GM23338 (cell line): ENCODE data around the gene SNRPB2. TPM values are rescaled to one million over a fixed set of nuclear protein-coding genes. Genes with fewer than 3 reads are reported as not detected.

Experiments
- ATAC-seq: fragments of 200-7000 bp; cut with Tn5 transposase; 3 replicates; pipeline ENCODE4 v1.9.1; 2020
- DNase-seq: peaks from one replicate; pipeline ENCODE4 v3.0.0-alpha.2; 2015; ENCODE audit warnings: low spot score
- H2AFZ ChIP-seq: fragments of 200-600 bp; sonication (generic); 2 replicates; pipeline ENCODE4 v1.8.0; 2016; ENCODE audit warnings: antibody characterized with exemption, mild to moderate bottlenecking, moderate library complexity
- H3F3A ChIP-seq: fragments of 200-600 bp; sonication (generic); replicated peaks from 2 replicates; pipeline ENCODE4 v1.8.0; 2017; ENCODE audit warnings: antibody characterized with exemption, mixed run types, low read depth
- H3K27ac ChIP-seq: fragments of 200-600 bp; sonication (generic); 2 replicates; pipeline ENCODE4 v1.6.1; 2016; ENCODE audit warnings: low read depth
- H3K27me3 ChIP-seq: fragments of 200-600 bp; sonication (generic); 2 replicates; pipeline ENCODE4 v1.8.0; 2016; ENCODE audit warnings: mild to moderate bottlenecking, mixed run types, moderate library complexity; ENCODE audit not compliant: insufficient read depth
- H3K36me3 ChIP-seq: fragments of 200-600 bp; sonication (generic); 2 replicates; pipeline ENCODE4 v1.8.0; 2016; ENCODE audit warnings: mild to moderate bottlenecking; ENCODE audit not compliant: insufficient read depth
- H3K4me1 ChIP-seq: fragments of 200-600 bp; sonication (generic); 2 replicates; pipeline ENCODE4 v1.8.0; 2016; ENCODE audit warnings: mild to moderate bottlenecking, moderate library complexity; ENCODE audit not compliant: insufficient read depth
- H3K4me2 ChIP-seq: fragments of 200-600 bp; sonication (generic); 2 replicates; pipeline ENCODE4 v1.7.1; 2017; ENCODE audit warnings: mixed run types
- H3K4me3 ChIP-seq: fragments of 200-600 bp; sonication (generic); 2 replicates; pipeline ENCODE4 v1.6.1; 2016; ENCODE audit warnings: mixed run types
- H3K79me2 ChIP-seq: fragments of 200-600 bp; sonication (generic); replicated peaks from 2 replicates; pipeline ENCODE4 v1.8.0; 2017; ENCODE audit warnings: mild to moderate bottlenecking; ENCODE audit not compliant: insufficient read depth
- H3K9me2 ChIP-seq: fragments of 200-600 bp; sonication (generic); 2 replicates; pipeline ENCODE4 v1.8.0; 2017; ENCODE audit not compliant: insufficient read depth
- H4K20me1 ChIP-seq: fragments of 200-600 bp; sonication (generic); replicated peaks from 2 replicates; pipeline ENCODE4 v1.8.0; 2017; ENCODE audit warnings: mild to moderate bottlenecking; ENCODE audit not compliant: insufficient read depth
- H3K27ac Mint-ChIP-seq: 2 replicates; pipeline ENCODE4 v1.8.0; 2020; ENCODE audit warnings: inconsistent platforms, mild to moderate bottlenecking, moderate library complexity, mixed read lengths
- H3K27me3 Mint-ChIP-seq: 3 replicates; pipeline ENCODE4 v1.8.0; 2022; ENCODE audit warnings: low read depth, mild to moderate bottlenecking, moderate library complexity, mixed read lengths, inconsistent platforms; ENCODE audit not compliant: insufficient read depth, poor library complexity
- H3K36me3 Mint-ChIP-seq: 3 replicates; pipeline ENCODE4 v1.8.0; 2021; ENCODE audit warnings: low read depth, mild to moderate bottlenecking, inconsistent platforms, moderate library complexity, mixed read lengths
- H3K4me1 Mint-ChIP-seq: 3 replicates; pipeline ENCODE4 v1.8.0; 2020; ENCODE audit warnings: mild to moderate bottlenecking, inconsistent platforms, mixed read lengths
- H3K4me3 Mint-ChIP-seq: 3 replicates; pipeline ENCODE4 v1.8.0; 2021; ENCODE audit warnings: moderate library complexity, mild to moderate bottlenecking, inconsistent platforms, mixed read lengths
- H3K9me3 Mint-ChIP-seq: 3 replicates; pipeline ENCODE4 v1.8.0; 2020; ENCODE audit warnings: moderate library complexity, mild to moderate bottlenecking, inconsistent platforms, mixed read lengths
- CREB1 ChIP-seq: fragments of 250-450 bp; sonication (Bioruptor Pico); IDR thresholded peaks from 2 replicates; pipeline ENCODE4 v1.5.0; 2020; ENCODE audit warnings: low read depth, mild to moderate bottlenecking, moderate library complexity
- ETS1 ChIP-seq: IDR thresholded peaks from 2 replicates; pipeline ENCODE4 v1.6.1; 2016; ENCODE audit warnings: antibody characterized with exemption
- EZH2 ChIP-seq: fragments of 200-600 bp; sonication (generic); IDR thresholded peaks from one replicate; pipeline ENCODE4 v1.8.0; 2017; ENCODE audit warnings: antibody characterized with exemption, mild to moderate bottlenecking, low read depth; ENCODE audit not compliant: unreplicated experiment
- EZH2phosphoT487 ChIP-seq: fragments of 200-600 bp; sonication (generic); IDR thresholded peaks from one replicate; pipeline ENCODE4 v1.8.1; 2018; ENCODE audit warnings: antibody characterized with exemption; ENCODE audit not compliant: unreplicated experiment
- JUNB ChIP-seq: IDR thresholded peaks from one replicate; pipeline ENCODE4 v1.6.1; 2016; ENCODE audit warnings: antibody characterized with exemption; ENCODE audit not compliant: unreplicated experiment
- POLR2AphosphoS5 ChIP-seq: IDR thresholded peaks from 2 replicates; pipeline ENCODE4 v1.6.1; 2016; ENCODE audit warnings: antibody characterized with exemption, low read depth
- REST ChIP-seq: IDR thresholded peaks from one replicate; pipeline ENCODE4 v1.6.1; 2018; ENCODE audit warnings: antibody characterized with exemption; ENCODE audit not compliant: unreplicated experiment
- STAT1 ChIP-seq: IDR thresholded peaks from one replicate; pipeline ENCODE4 v1.6.1; 2016; ENCODE audit warnings: antibody characterized with exemption; ENCODE audit not compliant: unreplicated experiment
- ZNF114 ChIP-seq: fragments of 250-450 bp; sonication (Bioruptor Pico); IDR thresholded peaks from 2 replicates; pipeline ENCODE4 v1.5.0; 2020; ENCODE audit warnings: mild to moderate bottlenecking, moderate library complexity
- ZNF331 ChIP-seq: fragments of 250-450 bp; sonication (Bioruptor Pico); IDR thresholded peaks from 2 replicates; pipeline ENCODE4 v1.5.0; 2020; ENCODE audit warnings: low read depth, mild to moderate bottlenecking, moderate library complexity
- long read RNA-seq: library from polyadenylated mRNA; unstranded; transcript quantifications from one replicate; pipeline ENCODE4 v2.0.0, GENCODE V29; 2020; ENCODE audit not compliant: unreplicated experiment
- polyA plus RNA-seq: library from polyadenylated mRNA; unstranded; fragments of >200 nt; fragmentation: Nextera tagmentation; extraction: Ambion mirVana; gene quantifications from 2 replicates; pipeline ENCODE4 v1.2.1, GENCODE V29; 2016
- total RNA-seq: library from RNA; depleted of rRNA; stranded (reverse); fragments of >200 nt; shearing (Covaris generic); gene quantifications from 2 replicates; pipeline ENCODE4 v1.2.3, GENCODE V29; 2014; rRNA removed
- TF ChIP-seq, protein P1 (sequence below): fragments of 250-450 bp; sonication (Bioruptor Pico); IDR thresholded peaks from 2 replicates; pipeline ENCODE4 v1.5.0; 2020; ENCODE audit warnings: mild to moderate bottlenecking, moderate library complexity
- TF ChIP-seq, protein P2 (sequence below), 2 experiments: fragments of 200-600 bp in 1 of 2; sonication (generic) in 1 of 2; conservative IDR thresholded peaks; 2 replicates each; pipeline versions ENCODE4 v1.5.1 to v1.6.1; 2016 to 2017; ENCODE audit warnings: antibody characterized with exemption in 2 of 2, low read depth in 2 of 2, mild to moderate bottlenecking in 2 of 2, moderate library complexity in 1 of 2

The SNRPB2 gene
- total RNA-seq (91.9 and 94.9 TPM in 2 replicates), polyA plus RNA-seq (377 and 387 TPM in 2 replicates)
- long read RNA-seq, transcript SNRPB2-202 (7 exons, 1,588 nt) = major isoform, 9 of 69 reads
- long read RNA-seq, partial matches to known transcripts = 57 of 69 reads
- long read RNA-seq, other reads (novel, unspliced or antisense) = 1 of 69 reads

DNA sequence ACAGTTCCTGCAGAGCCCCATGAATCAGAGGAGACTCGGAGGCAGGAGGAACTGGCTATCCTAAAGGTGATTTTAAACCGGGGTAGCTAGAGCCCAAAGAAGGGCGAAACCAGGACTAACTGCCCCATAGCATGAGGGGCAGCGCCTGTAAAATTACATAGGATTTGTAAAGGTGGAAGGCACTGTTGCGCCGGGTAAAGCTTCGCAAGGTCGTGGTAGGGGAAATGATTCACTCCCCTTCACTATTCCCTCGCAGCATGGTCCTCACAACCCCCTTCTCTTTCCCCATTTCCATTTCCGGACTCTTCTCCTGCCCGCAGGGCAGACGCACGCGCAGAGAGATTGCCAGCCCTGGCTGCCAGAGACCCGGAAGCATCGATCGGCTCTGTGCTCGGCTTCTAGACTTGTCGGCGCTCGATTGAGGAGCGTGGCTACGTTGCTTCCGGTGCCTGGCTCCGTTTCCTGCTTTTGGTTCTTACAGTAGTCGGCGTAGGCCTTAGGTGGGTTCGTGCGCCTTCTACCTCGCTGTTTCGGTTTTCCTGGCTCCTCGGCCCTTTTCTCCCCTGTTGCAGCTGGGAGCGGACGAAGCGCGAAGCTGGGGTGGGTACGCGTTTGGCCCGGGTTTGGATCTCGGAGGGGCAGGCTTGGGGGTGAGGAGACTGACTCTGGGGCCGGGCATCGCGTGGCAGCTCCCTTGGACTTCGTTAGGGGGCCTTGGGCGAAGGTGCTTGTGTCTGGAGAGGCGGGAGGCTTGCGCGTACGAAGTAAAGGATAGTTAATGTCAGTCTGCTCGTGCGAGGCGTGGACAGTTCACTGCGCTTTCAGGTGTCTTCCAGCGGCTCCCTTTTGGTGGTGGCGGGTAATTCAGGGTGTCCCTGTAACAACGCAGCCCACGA lies at the start of gene SNRPB2:
TSS of gene SNRPB2 (plus strand) at position 462 of the 896 bp plus-strand sequence. CDS start 1,677 bp downstream, outside the sequence.
- no peaks in the 10 kb centered on the region for H3F3A ChIP-seq
- Mint-ChIP-seq H3K9me3 (peaks cover 5% of the 10 kb centered on the region; the same call in 1 of the 3 replicates), H3K27ac (peak within 1 kb of the TSS; percentile 99), H3K27me3 (peaks cover 7% of the 10 kb centered on the region), H3K4me1 (peaks cover 13% of the 10 kb centered on the region), H3K4me3 (peak within 1 kb of the TSS; percentile 96), H3K36me3 (peaks cover 19% of the 10 kb centered on the region)
- peak within 1 kb of the TSS; percentile 97 for H3K4me3 ChIP-seq
- DNase-seq (peak; percentile 99), ATAC-seq (peak; percentile 96)
- peak within 1 kb of the TSS; percentile 87 for H3K27ac ChIP-seq
- H3K9me2 ChIP-seq = peaks cover 8% of the 10 kb centered on the region
- H3K4me1 ChIP-seq = no peaks in the 10 kb centered on the region; the same call in 1 of the 2 replicates
- no peaks in the 10 kb centered on the region for H3K27me3 ChIP-seq
- H4K20me1 ChIP-seq = peaks cover 18% of the 10 kb centered on the region
- H3K36me3 ChIP-seq = peaks cover 12% of the 10 kb centered on the region; the same call in 1 of the 2 replicates
- H2AFZ ChIP-seq = peak within 1 kb of the TSS; percentile 85; the same call in 1 of the 2 replicates
- peak within 1 kb of the TSS; percentile 99 for H3K4me2 ChIP-seq
- H3K79me2 ChIP-seq = peaks cover 49% of the 10 kb centered on the region
- TF ChIP-seq ZNF114 (peak; percentile 95), EZH2phosphoT487 (no peak), POLR2AphosphoS5 (peak; percentile 88), ETS1 (peak; percentile 97), JUNB (no peak), ZNF331 (CRISPR knock-in tag) (peak; percentile 34; the same call in 1 of the 2 replicates), REST (no peak), CREB1 (CRISPR knock-in tag) (peak; percentile 97), STAT1 (no peak), EZH2 (no peak)
- TF ChIP-seq, protein P1, sequence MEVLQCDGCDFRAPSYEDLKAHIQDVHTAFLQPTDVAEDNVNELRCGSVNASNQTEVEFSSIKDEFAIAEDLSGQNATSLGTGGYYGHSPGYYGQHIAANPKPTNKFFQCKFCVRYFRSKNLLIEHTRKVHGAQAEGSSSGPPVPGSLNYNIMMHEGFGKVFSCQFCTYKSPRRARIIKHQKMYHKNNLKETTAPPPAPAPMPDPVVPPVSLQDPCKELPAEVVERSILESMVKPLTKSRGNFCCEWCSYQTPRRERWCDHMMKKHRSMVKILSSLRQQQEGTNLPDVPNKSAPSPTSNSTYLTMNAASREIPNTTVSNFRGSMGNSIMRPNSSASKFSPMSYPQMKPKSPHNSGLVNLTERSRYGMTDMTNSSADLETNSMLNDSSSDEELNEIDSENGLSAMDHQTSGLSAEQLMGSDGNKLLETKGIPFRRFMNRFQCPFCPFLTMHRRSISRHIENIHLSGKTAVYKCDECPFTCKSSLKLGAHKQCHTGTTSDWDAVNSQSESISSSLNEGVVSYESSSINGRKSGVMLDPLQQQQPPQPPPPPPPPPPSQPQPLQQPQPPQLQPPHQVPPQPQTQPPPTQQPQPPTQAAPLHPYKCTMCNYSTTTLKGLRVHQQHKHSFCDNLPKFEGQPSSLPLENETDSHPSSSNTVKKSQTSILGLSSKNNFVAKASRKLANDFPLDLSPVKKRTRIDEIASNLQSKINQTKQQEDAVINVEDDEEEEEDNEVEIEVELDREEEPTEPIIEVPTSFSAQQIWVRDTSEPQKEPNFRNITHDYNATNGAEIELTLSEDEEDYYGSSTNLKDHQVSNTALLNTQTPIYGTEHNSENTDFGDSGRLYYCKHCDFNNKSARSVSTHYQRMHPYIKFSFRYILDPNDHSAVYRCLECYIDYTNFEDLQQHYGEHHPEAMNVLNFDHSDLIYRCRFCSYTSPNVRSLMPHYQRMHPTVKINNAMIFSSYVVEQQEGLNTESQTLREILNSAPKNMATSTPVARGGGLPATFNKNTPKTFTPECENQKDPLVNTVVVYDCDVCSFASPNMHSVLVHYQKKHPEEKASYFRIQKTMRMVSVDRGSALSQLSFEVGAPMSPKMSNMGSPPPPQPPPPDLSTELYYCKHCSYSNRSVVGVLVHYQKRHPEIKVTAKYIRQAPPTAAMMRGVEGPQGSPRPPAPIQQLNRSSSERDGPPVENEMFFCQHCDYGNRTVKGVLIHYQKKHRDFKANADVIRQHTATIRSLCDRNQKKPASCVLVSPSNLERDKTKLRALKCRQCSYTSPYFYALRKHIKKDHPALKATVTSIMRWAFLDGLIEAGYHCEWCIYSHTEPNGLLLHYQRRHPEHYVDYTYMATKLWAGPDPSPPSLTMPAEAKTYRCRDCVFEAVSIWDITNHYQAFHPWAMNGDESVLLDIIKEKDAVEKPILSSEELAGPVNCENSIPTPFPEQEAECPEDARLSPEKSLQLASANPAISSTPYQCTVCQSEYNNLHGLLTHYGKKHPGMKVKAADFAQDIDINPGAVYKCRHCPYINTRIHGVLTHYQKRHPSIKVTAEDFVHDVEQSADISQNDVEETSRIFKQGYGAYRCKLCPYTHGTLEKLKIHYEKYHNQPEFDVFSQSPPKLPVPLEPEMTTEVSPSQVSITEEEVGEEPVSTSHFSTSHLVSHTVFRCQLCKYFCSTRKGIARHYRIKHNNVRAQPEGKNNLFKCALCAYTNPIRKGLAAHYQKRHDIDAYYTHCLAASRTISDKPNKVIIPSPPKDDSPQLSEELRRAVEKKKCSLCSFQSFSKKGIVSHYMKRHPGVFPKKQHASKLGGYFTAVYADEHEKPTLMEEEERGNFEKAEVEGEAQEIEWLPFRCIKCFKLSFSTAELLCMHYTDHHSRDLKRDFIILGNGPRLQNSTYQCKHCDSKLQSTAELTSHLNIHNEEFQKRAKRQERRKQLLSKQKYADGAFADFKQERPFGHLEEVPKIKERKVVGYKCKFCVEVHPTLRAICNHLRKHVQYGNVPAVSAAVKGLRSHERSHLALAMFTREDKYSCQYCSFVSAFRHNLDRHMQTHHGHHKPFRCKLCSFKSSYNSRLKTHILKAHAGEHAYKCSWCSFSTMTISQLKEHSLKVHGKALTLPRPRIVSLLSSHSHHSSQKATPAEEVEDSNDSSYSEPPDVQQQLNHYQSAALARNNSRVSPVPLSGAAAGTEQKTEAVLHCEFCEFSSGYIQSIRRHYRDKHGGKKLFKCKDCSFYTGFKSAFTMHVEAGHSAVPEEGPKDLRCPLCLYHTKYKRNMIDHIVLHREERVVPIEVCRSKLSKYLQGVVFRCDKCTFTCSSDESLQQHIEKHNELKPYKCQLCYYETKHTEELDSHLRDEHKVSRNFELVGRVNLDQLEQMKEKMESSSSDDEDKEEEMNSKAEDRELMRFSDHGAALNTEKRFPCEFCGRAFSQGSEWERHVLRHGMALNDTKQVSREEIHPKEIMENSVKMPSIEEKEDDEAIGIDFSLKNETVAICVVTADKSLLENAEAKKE = no peak
- TF ChIP-seq, protein P2, sequence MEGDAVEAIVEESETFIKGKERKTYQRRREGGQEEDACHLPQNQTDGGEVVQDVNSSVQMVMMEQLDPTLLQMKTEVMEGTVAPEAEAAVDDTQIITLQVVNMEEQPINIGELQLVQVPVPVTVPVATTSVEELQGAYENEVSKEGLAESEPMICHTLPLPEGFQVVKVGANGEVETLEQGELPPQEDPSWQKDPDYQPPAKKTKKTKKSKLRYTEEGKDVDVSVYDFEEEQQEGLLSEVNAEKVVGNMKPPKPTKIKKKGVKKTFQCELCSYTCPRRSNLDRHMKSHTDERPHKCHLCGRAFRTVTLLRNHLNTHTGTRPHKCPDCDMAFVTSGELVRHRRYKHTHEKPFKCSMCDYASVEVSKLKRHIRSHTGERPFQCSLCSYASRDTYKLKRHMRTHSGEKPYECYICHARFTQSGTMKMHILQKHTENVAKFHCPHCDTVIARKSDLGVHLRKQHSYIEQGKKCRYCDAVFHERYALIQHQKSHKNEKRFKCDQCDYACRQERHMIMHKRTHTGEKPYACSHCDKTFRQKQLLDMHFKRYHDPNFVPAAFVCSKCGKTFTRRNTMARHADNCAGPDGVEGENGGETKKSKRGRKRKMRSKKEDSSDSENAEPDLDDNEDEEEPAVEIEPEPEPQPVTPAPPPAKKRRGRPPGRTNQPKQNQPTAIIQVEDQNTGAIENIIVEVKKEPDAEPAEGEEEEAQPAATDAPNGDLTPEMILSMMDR (conservative IDR thresholded peaks at IDR 0.05; ENCODE audit: low read depth in 2 of 2) = no peak
